ENCODE measurements around the gene HPN. TPM values are rescaled to one million over a fixed set of nuclear protein-coding genes. Genes with fewer than 3 reads are reported as not detected.

Gene HPN
- total RNA-seq, 4 donors from 2014 or later, result 0.26 to 1.7 (median 0.56) TPM; not detected in 1

- no peak overlapping the region for H3K27ac ChIP-seq
- TF ChIP-seq EP300 (IDR thresholded peaks at IDR 0.05), result no peak
- no peak for TF ChIP-seq POLR2AphosphoS5 (IDR thresholded peaks at IDR 0.05)
- no peak for TF ChIP-seq POLR2A (IDR thresholded peaks at IDR 0.05)
- no peak for TF ChIP-seq CTCF (IDR thresholded peaks at IDR 0.05)
- peaks cover 14% of the 10 kb centered on the region for H3K4me1 ChIP-seq
- no peak overlapping the region for H3K4me3 ChIP-seq
- no peaks in the 10 kb centered on the region for H3K9me3 ChIP-seq
- H3K36me3 ChIP-seq, result peaks cover 75% of the 10 kb centered on the region
- no peak for DNase-seq (ENCODE audit: low spot score in 2 of 2)
- WGBS, result 84% methylated on average over 14 of the region's 16 CpGs
- no peaks in the 10 kb centered on the region for H3K27me3 ChIP-seq
Observed at GRCh38 chr19:35015270-35015953, 26.1 kb upstream of the HPN start.

GRCh38 chr19:35015954-35016351, 25.6 kb upstream of the HPN start:
- no peak overlapping the region for H3K27ac ChIP-seq
- no peak overlapping the region for H3K4me3 ChIP-seq
- peaks cover 14% of the 10 kb centered on the region for H3K4me1 ChIP-seq
- H3K9me3 ChIP-seq, result no peaks in the 10 kb centered on the region
- TF ChIP-seq POLR2A (IDR thresholded peaks at IDR 0.05) (no peak), CTCF (IDR thresholded peaks at IDR 0.05) (no peak), EP300 (IDR thresholded peaks at IDR 0.05) (no peak), POLR2AphosphoS5 (IDR thresholded peaks at IDR 0.05) (no peak)
- H3K27me3 ChIP-seq, result no peaks in the 10 kb centered on the region
- peaks cover 75% of the 10 kb centered on the region for H3K36me3 ChIP-seq
- WGBS, result 99% methylated on average over 6 of the region's 6 CpGs
- no peak for DNase-seq (ENCODE audit: low spot score in 2 of 2)

DNA sequence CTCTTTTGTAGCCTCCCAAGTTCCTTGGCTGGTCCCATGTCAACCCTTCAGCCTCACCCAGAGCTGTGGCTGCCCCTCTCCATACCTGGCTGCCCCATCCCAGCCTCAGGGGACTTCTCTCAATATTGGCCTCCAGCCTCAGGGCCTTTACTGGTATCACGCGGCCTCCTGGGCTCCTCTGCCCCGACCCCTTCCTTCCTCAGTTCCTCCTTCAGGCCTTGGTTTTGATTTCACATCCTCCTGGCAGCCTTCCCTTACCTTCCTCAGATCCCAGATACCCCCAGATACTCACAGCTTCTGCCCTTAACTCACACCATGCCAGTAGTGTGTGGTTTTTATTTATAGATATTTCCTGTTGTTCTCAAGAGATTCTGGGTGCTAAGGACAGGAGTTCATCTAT, 24.0 kb upstream of the HPN start:
- DNase-seq (ENCODE audit: low spot score in 2 of 2), result peak in 1 of 2 donors; percentile 47
- H3K4me1 ChIP-seq, result peaks cover 11% of the 10 kb centered on the region
- no peaks in the 10 kb centered on the region for H3K27me3 ChIP-seq
- H3K36me3 ChIP-seq, result peaks cover 76% of the 10 kb centered on the region
- H3K9me3 ChIP-seq, result no peaks in the 10 kb centered on the region
- no peak for TF ChIP-seq EP300 (IDR thresholded peaks at IDR 0.05)
- TF ChIP-seq POLR2AphosphoS5 (IDR thresholded peaks at IDR 0.05), result no peak
- no peak for TF ChIP-seq CTCF (IDR thresholded peaks at IDR 0.05)
- no peak for TF ChIP-seq POLR2A (IDR thresholded peaks at IDR 0.05)
- no peak overlapping the region for H3K4me3 ChIP-seq
- 84% methylated on average over 3 of the region's 3 CpGs for WGBS
- no peak overlapping the region for H3K27ac ChIP-seq

DNA sequence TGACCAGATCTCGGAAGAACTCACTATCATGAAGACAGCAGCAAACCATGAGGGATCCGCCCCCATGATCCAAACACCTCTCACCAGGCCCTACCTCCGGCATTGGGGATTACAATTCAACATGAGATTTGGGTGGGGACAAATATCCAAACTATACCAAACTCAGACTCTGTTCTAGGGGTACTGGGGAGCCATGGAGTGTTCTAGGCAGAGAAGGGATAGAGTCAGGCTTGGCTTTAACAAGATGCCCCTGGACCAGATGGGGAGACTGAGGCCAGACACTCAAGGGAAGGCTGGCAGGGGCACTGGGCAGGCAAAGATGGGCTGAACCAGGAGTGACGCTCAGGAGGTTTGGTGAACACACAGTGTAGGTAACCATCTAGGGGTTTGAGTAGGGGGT, 23.1 kb upstream of the HPN start:
- Histone ChIP-seq H3K27me3 (no peaks in the 10 kb centered on the region), H3K36me3 (peaks cover 85% of the 10 kb centered on the region)

GRCh38 chr19:35019144-35019543, 22.4 kb upstream of the HPN start:
- no CpG with 5 or more reads among the region's 22 CpGs for WGBS
- no peak for DNase-seq (ENCODE audit: low spot score in 2 of 2)
- Histone ChIP-seq H3K27ac (no peak overlapping the region), H3K4me1 (no peaks in the 10 kb centered on the region), H3K36me3 (peaks cover 89% of the 10 kb centered on the region), H3K9me3 (no peaks in the 10 kb centered on the region), H3K27me3 (no peaks in the 10 kb centered on the region), H3K4me3 (no peak overlapping the region)
- TF ChIP-seq POLR2A (IDR thresholded peaks at IDR 0.05), result no peak
- no peak for TF ChIP-seq POLR2AphosphoS5 (IDR thresholded peaks at IDR 0.05)
- no peak for TF ChIP-seq EP300 (IDR thresholded peaks at IDR 0.05)
- no peak for TF ChIP-seq CTCF (IDR thresholded peaks at IDR 0.05)

More for the DNA sequence above, 23.1 kb upstream of the HPN start:
- DNase-seq (ENCODE audit: low spot score in 2 of 2), result no peak
- Histone ChIP-seq H3K27ac (no peak overlapping the region), H3K9me3 (no peaks in the 10 kb centered on the region), H3K4me1 (peaks cover 3% of the 10 kb centered on the region), H3K4me3 (no peak overlapping the region)
- WGBS, result 98% methylated on average over 4 of the region's 4 CpGs
- TF ChIP-seq EP300 (IDR thresholded peaks at IDR 0.05) (no peak), CTCF (IDR thresholded peaks at IDR 0.05) (no peak), POLR2AphosphoS5 (IDR thresholded peaks at IDR 0.05) (no peak)

Data from suprapubic skin (tissue), 4 donors.